ENCODE data around the gene TMOD1.

DNA sequence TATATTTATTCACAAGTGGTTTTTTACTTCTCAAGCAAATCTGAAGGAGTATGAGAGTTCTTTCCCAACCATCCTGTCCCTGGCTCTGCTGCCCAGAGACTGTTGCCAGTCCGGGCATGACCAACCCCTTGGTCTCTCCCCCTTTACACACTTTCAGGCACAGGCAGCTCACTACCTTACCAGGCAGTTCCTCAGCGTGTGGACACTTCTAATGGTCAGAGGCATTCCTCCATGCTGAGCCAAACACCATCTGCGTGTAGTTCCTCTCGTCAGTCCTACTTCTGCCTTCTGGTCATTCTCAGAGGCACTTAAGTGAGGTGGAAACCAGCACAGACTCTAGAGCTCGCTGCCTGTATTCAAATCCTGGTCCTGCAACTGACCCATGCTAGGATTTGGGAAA lies 75.6 kb downstream of the TMOD1 start:
- TF ChIP-seq POLR2AphosphoS5 (IDR thresholded peaks at IDR 0.05) (no peak), POLR2A (IDR thresholded peaks at IDR 0.05) (no peak), EP300 (IDR thresholded peaks at IDR 0.05) (no peak)
- TF ChIP-seq, protein P1, sequence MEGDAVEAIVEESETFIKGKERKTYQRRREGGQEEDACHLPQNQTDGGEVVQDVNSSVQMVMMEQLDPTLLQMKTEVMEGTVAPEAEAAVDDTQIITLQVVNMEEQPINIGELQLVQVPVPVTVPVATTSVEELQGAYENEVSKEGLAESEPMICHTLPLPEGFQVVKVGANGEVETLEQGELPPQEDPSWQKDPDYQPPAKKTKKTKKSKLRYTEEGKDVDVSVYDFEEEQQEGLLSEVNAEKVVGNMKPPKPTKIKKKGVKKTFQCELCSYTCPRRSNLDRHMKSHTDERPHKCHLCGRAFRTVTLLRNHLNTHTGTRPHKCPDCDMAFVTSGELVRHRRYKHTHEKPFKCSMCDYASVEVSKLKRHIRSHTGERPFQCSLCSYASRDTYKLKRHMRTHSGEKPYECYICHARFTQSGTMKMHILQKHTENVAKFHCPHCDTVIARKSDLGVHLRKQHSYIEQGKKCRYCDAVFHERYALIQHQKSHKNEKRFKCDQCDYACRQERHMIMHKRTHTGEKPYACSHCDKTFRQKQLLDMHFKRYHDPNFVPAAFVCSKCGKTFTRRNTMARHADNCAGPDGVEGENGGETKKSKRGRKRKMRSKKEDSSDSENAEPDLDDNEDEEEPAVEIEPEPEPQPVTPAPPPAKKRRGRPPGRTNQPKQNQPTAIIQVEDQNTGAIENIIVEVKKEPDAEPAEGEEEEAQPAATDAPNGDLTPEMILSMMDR (IDR thresholded peaks at IDR 0.05): no peak
